H1 (cell line): ENCODE results near the gene F13B. TPM values are rescaled to one million over a fixed set of nuclear protein-coding genes. Genes with fewer than 3 reads are reported as not detected.
A peak's percentile ranks its signal among the peaks of the same experiment; 100 is the strongest.

Experiments
- CTCF ChIA-PET: fragments of 300-600 bp; sonication (Branson Sonifier 250); formaldehyde crosslinking; loops from one replicate; lab custom pipeline; 2021; ENCODE audit not compliant: partially characterized antibody; lab: Charles Lee
- POLR2A ChIA-PET: fragments of 300-600 bp; sonication (Branson Sonifier 250); formaldehyde crosslinking; loops from one replicate; lab custom pipeline; 2021; ENCODE audit warnings: inconsistent platforms; ENCODE audit not compliant: partially characterized antibody; lab: Charles Lee
- DNase-seq, 2 experiments: peaks; one replicate each; pipeline versions ENCODE4 v3.0.0 to v3.0.0-alpha.2; 2010 to 2022; ENCODE audit warnings: low spot score in 2 of 2, low read depth in 1 of 2, mixed read lengths in 1 of 2
- FAIRE-seq: peaks from 2 replicates; lab custom pipeline; 2011; peaks lifted over from hg19 to GRCh38; lab: Jason Lieb, UNC
- H2AFZ ChIP-seq: 2 replicates; pipeline ENCODE4 v1.8.1; 2012; ENCODE audit warnings: low read length, inconsistent platforms
- H2AK5ac ChIP-seq: 2 replicates; pipeline ENCODE4 v1.6.1; 2013; ENCODE audit warnings: low read depth, low read length
- H2BK120ac ChIP-seq: replicated peaks from 2 replicates; pipeline ENCODE3; 2013; ENCODE audit warnings: low read depth, low read length, inconsistent platforms
- H2BK12ac ChIP-seq: 2 replicates; pipeline ENCODE4 v1.6.1; 2013; ENCODE audit warnings: low read depth, low read length
- H2BK15ac ChIP-seq: 2 replicates; pipeline ENCODE4 v1.6.1; 2013; ENCODE audit warnings: low read length
- H2BK20ac ChIP-seq: 2 replicates; pipeline ENCODE4 v1.6.1; 2013; ENCODE audit warnings: low read length
- H2BK5ac ChIP-seq: 2 replicates; pipeline ENCODE4 v1.6.1; 2013; ENCODE audit warnings: low read depth, low read length
- H3K14ac ChIP-seq: 2 replicates; pipeline ENCODE4 v1.6.1; 2013; ENCODE audit warnings: inconsistent platforms; ENCODE audit not compliant: insufficient read length
- H3K18ac ChIP-seq: 2 replicates; pipeline ENCODE4 v1.6.1; 2013; ENCODE audit warnings: low read length; ENCODE audit errors: extremely low read depth
- H3K23ac ChIP-seq: 2 replicates; pipeline ENCODE4 v1.6.1; 2013; ENCODE audit warnings: inconsistent platforms; ENCODE audit not compliant: insufficient read length
- H3K23me2 ChIP-seq: 2 replicates; pipeline ENCODE4 v1.6.1; 2013; ENCODE audit warnings: low read depth, low read length
- H3K27ac ChIP-seq: 2 replicates; pipeline ENCODE4 v1.6.1; 2011; ENCODE audit warnings: low read depth, low read length, inconsistent platforms
- H3K27me3 ChIP-seq, 4 experiments: replicated peaks in 1 of 4; 1 replicate in 1 of 4; 2 replicates in 3 of 4; pipeline versions ENCODE4 v1.6.1 to v1.8.1; 2011 to 2013; ENCODE audit warnings: low read length in 3 of 4, mild to moderate bottlenecking in 3 of 4, inconsistent platforms in 2 of 4, mixed read lengths in 2 of 4, moderate library complexity in 1 of 4; ENCODE audit not compliant: control insufficient read depth in 3 of 4, insufficient read depth in 3 of 4; ENCODE audit errors: extremely low read depth in 1 of 4
- H3K36me3 ChIP-seq, 4 experiments: 2 replicates each; pipeline versions ENCODE4 v1.6.1 to v1.8.1; 2011 to 2013; ENCODE audit warnings: mild to moderate bottlenecking in 4 of 4, low read length in 3 of 4, moderate library complexity in 2 of 4, control low read depth in 1 of 4, inconsistent platforms in 1 of 4; ENCODE audit not compliant: insufficient read depth in 4 of 4, control insufficient read depth in 2 of 4
- H3K4ac ChIP-seq: replicated peaks from 2 replicates; pipeline ENCODE3; 2013; ENCODE audit warnings: low read length, low read depth, mixed read lengths, inconsistent platforms; ENCODE audit not compliant: insufficient read length
- H3K4me1 ChIP-seq, 4 experiments: replicated peaks in 1 of 4; 1 replicate in 1 of 4; 2 replicates in 3 of 4; pipeline versions ENCODE4 v1.6.1 to v1.8.1; 2011 to 2013; ENCODE audit warnings: low read length in 3 of 4, inconsistent platforms in 2 of 4, mixed read lengths in 1 of 4; ENCODE audit not compliant: insufficient read depth in 4 of 4, control insufficient read depth in 3 of 4
- H3K4me2 ChIP-seq, 2 experiments: 2 replicates each; pipeline versions ENCODE4 v1.6.1 to v1.8.1; 2011 to 2013; ENCODE audit warnings: low read depth in 2 of 2, low read length in 2 of 2, control low read depth in 1 of 2, inconsistent platforms in 1 of 2, mild to moderate bottlenecking in 1 of 2; ENCODE audit not compliant: insufficient read depth in 1 of 2
- H3K4me3 ChIP-seq, 4 experiments: fragments of 200-600, 300-600 bp in 1 of 4; sonication (generic), shearing (Covaris generic), sonication (Bioruptor Twin) in 1 of 4; 2 replicates each; pipeline versions ENCODE4 v1.5.1 to v1.8.1; 2011 to 2016; ENCODE audit warnings: low read length in 4 of 4, low read depth in 3 of 4, control low read depth in 2 of 4, inconsistent platforms in 2 of 4, mild to moderate bottlenecking in 2 of 4, mixed read lengths in 1 of 4, moderate library complexity in 1 of 4; ENCODE audit not compliant: insufficient read depth in 2 of 4; ENCODE audit errors: extremely low read depth in 1 of 4
- H3K56ac ChIP-seq: replicated peaks from 2 replicates; pipeline ENCODE3; 2013; ENCODE audit warnings: low read depth, mild to moderate bottlenecking, mixed read lengths, low read length, inconsistent platforms; ENCODE audit not compliant: insufficient read length
- H3K79me1 ChIP-seq: 2 replicates; pipeline ENCODE4 v1.6.1; 2013; ENCODE audit warnings: low read depth, low read length, control low read depth
- H3K79me2 ChIP-seq, 2 experiments: 2 replicates each; pipeline versions ENCODE4 v1.6.1 to v1.8.1; 2012 to 2013; ENCODE audit warnings: low read length in 2 of 2, mild to moderate bottlenecking in 2 of 2, inconsistent platforms in 1 of 2; ENCODE audit not compliant: insufficient read depth in 2 of 2, control insufficient read depth in 1 of 2
- H3K9ac ChIP-seq, 4 experiments: replicated peaks in 1 of 4; 1 replicate in 1 of 4; 2 replicates in 3 of 4; pipeline versions ENCODE4 v1.6.1 to v1.8.1; 2011 to 2013; ENCODE audit warnings: low read depth in 3 of 4, low read length in 3 of 4, control low read depth in 2 of 4, mild to moderate bottlenecking in 2 of 4, moderate library complexity in 2 of 4, inconsistent platforms in 1 of 4; ENCODE audit errors: extremely low read depth in 1 of 4
- H3K9me3 ChIP-seq, 2 experiments: 2 replicates each; pipeline versions ENCODE4 v1.6.1 to v1.8.1; 2012 to 2013; ENCODE audit warnings: mild to moderate bottlenecking in 2 of 2, moderate library complexity in 2 of 2, control low read depth in 1 of 2, inconsistent platforms in 1 of 2, low read depth in 1 of 2, low read length in 1 of 2, mixed read lengths in 1 of 2; ENCODE audit not compliant: insufficient read depth in 2 of 2
- H4K20me1 ChIP-seq, 2 experiments: replicated peaks in 1 of 2; 2 replicates each; pipeline versions ENCODE3 to v1.8.1; 2011 to 2013; ENCODE audit warnings: inconsistent platforms in 2 of 2, low read length in 2 of 2, mild to moderate bottlenecking in 1 of 2; ENCODE audit not compliant: insufficient read depth in 2 of 2, control insufficient read depth in 1 of 2
- H4K5ac ChIP-seq: 2 replicates; pipeline ENCODE4 v1.6.1; 2013; ENCODE audit warnings: low read length, low read depth, mixed read lengths, inconsistent platforms; ENCODE audit not compliant: insufficient read length
- H4K8ac ChIP-seq: 2 replicates; pipeline ENCODE4 v1.8.0; 2013; ENCODE audit warnings: mild to moderate bottlenecking, moderate library complexity, low read length, inconsistent platforms; ENCODE audit not compliant: insufficient read depth; ENCODE audit errors: extremely low read depth
- H4K91ac ChIP-seq: replicated peaks from 2 replicates; pipeline ENCODE3; 2013; ENCODE audit warnings: low read length, mixed read lengths, inconsistent platforms; ENCODE audit not compliant: insufficient read length
- RAD21 ChIP-seq, 2 experiments: IDR thresholded peaks in 1 of 2; conservative IDR thresholded peaks in 1 of 2; 2 replicates each; pipeline ENCODE4 v1.6.1; 2011; ENCODE audit warnings: low read depth in 2 of 2, low read length in 2 of 2, improper control_type of control experiment in 1 of 2, inconsistent platforms in 1 of 2, mild to moderate bottlenecking in 1 of 2, moderate library complexity in 1 of 2
- SIRT6 ChIP-seq: IDR thresholded peaks from one replicate; pipeline ENCODE4 v1.7.1; 2012; ENCODE audit warnings: low read length, inconsistent platforms
- TAF7 ChIP-seq: optimal IDR thresholded peaks from 2 replicates; pipeline ENCODE3; 2011; ENCODE audit warnings: low read depth, mild to moderate bottlenecking, inconsistent platforms, low read length, moderate library complexity, borderline replicate concordance
- YY1 ChIP-seq: IDR thresholded peaks from 2 replicates; pipeline ENCODE4 v1.6.1; 2011; ENCODE audit warnings: low read depth, mild to moderate bottlenecking, low read length
- WGBS, 2 experiments: shearing (Covaris generic) in 1 of 2; methylation state at CpG; one replicate each; pipeline versions ENCODE4 v1.1.6 to v1.1.7; 2013 to 2015; ENCODE audit warnings: low lambda C conversion rate in 2 of 2, mixed read lengths in 2 of 2, inconsistent platforms in 1 of 2, low coverage in 1 of 2, missing lambda C conversion rate in 1 of 2; ENCODE audit not compliant: insufficient replicate concordance in 2 of 2, insufficient coverage in 1 of 2, insufficient read length in 1 of 2; ENCODE audit errors: extremely low coverage in 1 of 2, missing lambda C conversion rate in 1 of 2; 5-methylcytosine and 5-hydroxymethylcytosine counted together
- polyA plus RNA-seq, 7 experiments: library from polyadenylated mRNA; depleted of rRNA in 3 of 7; stranded (reverse) in 5 of 7; unstranded in 2 of 7; fragments of >200 nt in 5 of 7; fragments of 200-250 nt in 2 of 7; gene quantifications; 1 replicate in 5 of 7; 2 replicates in 1 of 7; 4 replicates in 1 of 7; pipeline versions ENCODE4 v1.2.1 to v1.2.3, GENCODE V29; 2011 to 2013; ENCODE audit warnings: missing spikeins in 2 of 7, mixed read lengths in 2 of 7
- total RNA-seq: library from RNA; stranded (reverse); fragmentation: NEBNext Ultra II Directional; extraction: Animal tissue kit (Norgen Biotek cat#: 25700); gene quantifications from 2 replicates; pipeline ENCODE4 v1.2.1, GENCODE V29; 2021

F13B gene
- total and polyA plus RNA-seq, 2 of the 8 experiments (the other 6 are each of a cell fraction or from before 2014, with no cell fraction given), result not detected

DNA sequence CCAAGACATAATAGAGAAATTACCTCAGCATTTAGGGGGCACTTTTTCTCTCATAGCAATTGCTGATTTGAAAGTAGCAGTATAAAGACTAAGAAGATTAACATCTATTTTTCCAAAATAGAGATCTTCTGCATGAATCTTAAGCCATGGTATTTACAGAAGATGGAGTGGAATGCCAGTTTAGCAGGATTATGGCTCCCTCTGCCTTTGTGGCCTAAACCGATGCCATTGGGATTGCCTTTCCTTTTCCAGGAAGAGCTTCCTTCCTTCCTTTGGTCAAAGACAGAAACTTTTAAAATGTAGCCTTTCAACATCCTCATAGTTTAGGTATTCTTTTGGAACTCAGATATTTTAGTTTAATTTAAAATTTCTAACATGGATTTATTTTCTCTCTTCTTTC lies 50.3 kb downstream of the F13B start:
- POLR2A ChIA-PET, result no interaction called here
- H3K79me1 ChIP-seq, result no peaks in the 10 kb centered on the region
- H2BK120ac ChIP-seq, result no peak overlapping the region
- 94% methylated on average over 1 of the region's 1 CpG; no CpG with 5 or more reads in 1 of the 2 experiments for WGBS, 2 experiments
- H4K20me1 ChIP-seq, result no peaks in the 10 kb centered on the region
- H3K79me2 ChIP-seq, result no peaks in the 10 kb centered on the region
- H2BK5ac ChIP-seq, result no peak overlapping the region
- no peak overlapping the region for H3K14ac ChIP-seq
- peaks cover under 1 to 2% of the 10 kb centered on the region in 2 experiments; a peak in 1 of 4 replicates for H3K9me3 ChIP-seq
- H3K4ac ChIP-seq, result no peak overlapping the region
- no peaks in the 10 kb centered on the region for H3K23me2 ChIP-seq
- CTCF ChIA-PET, result interaction anchor here (2.2 kb wide), 1 partner anchor 293 kb away, joined by 5 read pairs; no protein-coding TSS in a partner anchor
- FAIRE-seq (no peak), DNase-seq (no peak)
- H3K4me1 ChIP-seq, result no peaks in the 10 kb centered on the region
- no peak for TF ChIP-seq TAF7
- peak; percentile 22 to 28; a peak in 3 of 4 replicates for TF ChIP-seq RAD21 (IDR thresholded peaks at IDR 0.05 in 1 of 2, conservative IDR thresholded peaks at IDR 0.05 in 1 of 2; ENCODE audit: low read depth in 2 of 2, low read length in 2 of 2)
- no peak for TF ChIP-seq SIRT6
- TF ChIP-seq YY1, result no peak
- H3K56ac ChIP-seq, result no peak overlapping the region
- no peak overlapping the region for H4K91ac ChIP-seq
- H4K5ac ChIP-seq, result no peak overlapping the region
- no peak overlapping the region for H2BK15ac ChIP-seq
- H3K18ac ChIP-seq, result no peak overlapping the region
- H3K36me3 ChIP-seq, result no peaks in the 10 kb centered on the region
- no peak overlapping the region for H3K27ac ChIP-seq
- H2AK5ac ChIP-seq, result no peak overlapping the region
- H2BK20ac ChIP-seq, result no peak overlapping the region
- no peak overlapping the region for H3K23ac ChIP-seq
- H3K27me3 ChIP-seq, result no peaks in the 10 kb centered on the region
- no peak overlapping the region for H3K9ac ChIP-seq
- H3K4me3 ChIP-seq, result no peak overlapping the region
- H2AFZ ChIP-seq, result no peak overlapping the region
- no peak overlapping the region for H3K4me2 ChIP-seq
- H2BK12ac ChIP-seq, result no peak overlapping the region
- H4K8ac ChIP-seq, result no peak overlapping the region
